GM21423 (cell line): ENCODE data around the gene PSD2.
A peak's percentile ranks its signal among the peaks of the same experiment; 100 is the strongest.

Experiments
- ATAC-seq: cut with Tn5 transposase; IDR thresholded peaks from one replicate; pipeline ENCODE4 v1.9.1; 2021; ENCODE audit warnings: mild to moderate bottlenecking, moderate library complexity; ENCODE audit not compliant: unreplicated experiment

PSD2 gene

GRCh38 chr5:139854029-139854605 is 58.5 kb downstream of the PSD2 start:
- ATAC-seq = no peak

DNA sequence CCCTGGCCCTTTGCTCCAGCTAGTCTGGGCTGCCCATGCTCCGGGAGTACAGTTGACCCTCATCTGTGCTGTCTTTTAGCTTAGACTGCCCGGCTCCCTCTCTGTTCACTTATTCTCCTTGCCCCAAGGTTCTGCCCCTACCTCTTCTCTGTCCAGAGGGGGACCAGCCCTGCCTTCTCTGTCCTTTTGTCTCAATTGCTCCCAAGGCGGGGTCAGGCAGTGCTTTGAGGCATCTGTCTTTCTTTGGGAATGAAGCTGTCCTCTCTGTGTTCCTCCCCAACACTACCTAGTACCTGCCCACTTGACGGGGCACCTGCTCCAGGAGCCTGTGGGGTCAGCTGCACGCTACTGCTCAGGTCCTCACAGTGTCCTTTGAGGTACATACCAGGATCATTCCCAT is 59.3 kb downstream of the PSD2 start:
- no peak for ATAC-seq

DNA sequence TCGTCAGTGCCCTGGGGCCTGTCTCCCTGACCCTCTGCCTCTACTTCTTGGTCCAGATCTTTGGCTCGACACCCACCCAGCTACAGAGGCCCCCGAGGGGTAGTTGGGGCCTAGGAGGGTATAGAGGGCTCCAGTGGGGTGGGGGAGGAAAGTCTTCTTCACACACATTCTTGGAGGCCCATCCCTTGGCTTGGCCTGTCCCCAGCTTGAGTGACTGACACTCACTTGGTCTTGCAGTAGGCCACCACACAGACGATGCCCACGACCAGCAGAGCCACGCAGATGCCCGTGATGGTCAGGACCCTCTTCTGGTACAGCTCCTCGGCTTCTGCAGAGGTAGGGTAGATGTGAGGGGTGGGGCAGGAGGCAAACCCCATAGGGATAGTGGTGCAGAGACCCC is 59.8 kb downstream of the PSD2 start:
- ATAC-seq = no peak

DNA sequence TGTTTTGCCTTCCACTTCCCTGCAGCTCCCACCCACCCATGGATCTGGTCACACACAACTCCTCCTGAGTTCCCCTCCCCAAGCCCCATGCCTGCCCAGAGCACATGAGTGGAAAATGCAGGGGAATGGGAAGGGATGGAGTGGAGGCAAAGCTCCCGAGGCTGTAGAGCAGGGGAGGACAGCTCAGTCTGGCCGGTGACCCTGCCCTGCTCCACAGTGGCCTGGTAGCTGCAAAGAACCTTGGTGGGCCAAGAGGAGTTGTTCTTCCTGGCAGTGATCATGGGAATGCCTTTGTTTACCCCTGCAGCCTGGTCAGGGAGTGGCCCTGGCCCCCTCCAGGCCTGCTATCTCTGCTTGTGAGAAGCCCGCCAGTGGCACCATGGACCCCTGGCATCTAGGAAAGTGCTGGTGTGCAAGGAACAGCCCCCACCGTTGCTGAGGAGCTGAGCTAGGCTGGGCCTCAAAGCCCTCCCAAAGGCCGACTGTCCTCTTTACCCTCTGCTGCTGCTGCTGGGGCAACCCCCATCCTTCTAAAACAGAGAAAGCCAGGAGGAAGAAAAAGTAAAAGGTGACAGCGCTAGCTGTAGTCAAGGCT is 60.4 kb downstream of the PSD2 start:
- no peak for ATAC-seq

GRCh38 chr5:139856714-139857113 is 61.1 kb downstream of the PSD2 start:
- no peak for ATAC-seq

- no peak for ATAC-seq
Observed at GRCh38 chr5:139859013-139859412, 63.4 kb downstream of the PSD2 start.

DNA sequence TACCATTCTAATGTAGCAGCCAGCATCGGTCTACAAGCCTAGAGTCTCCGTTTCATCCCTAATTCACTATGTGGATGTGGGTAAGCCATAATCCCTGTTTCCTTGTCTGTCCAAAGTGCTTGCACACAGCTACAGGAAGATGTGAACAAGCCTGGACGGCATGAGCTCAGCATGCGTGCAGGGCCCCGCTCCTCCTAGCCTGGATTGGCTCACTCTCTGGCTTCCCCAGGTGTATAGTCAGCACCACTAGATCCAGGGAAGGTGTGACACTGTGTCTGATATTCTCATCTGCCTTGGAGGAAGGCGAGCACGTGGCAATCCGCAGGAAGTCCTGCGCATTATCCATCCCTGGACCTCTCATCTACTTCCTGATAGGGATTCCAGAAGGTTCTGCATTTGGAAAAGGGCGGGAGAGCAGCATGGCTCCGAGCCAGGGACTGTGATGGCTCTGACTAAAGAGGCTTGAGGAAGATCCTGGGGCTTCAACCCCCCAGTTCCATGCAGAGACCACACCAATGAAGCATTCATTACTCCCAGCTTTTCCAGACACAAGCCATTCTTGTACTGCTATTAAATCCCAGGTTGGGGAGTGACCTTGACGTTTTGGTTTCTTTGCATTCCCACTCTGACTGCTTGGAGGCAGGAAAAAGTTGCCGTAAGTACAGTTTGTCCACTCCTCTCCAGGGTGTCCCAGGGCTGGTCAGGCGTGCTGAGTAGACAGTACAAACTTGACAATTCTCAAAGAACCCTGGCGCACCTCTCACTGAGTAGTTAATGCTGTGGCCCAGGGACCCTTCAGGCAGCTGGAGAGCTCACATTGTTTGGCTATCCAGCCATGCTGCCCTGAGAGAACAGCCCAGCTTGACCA is 65.6 kb downstream of the PSD2 start:
- ATAC-seq = no peak

- no peak for ATAC-seq
Observed at GRCh38 chr5:139861889-139862207, 66.2 kb downstream of the PSD2 start.

- peak; percentile 46 for ATAC-seq
Observed at GRCh38 chr5:139862313-139862712, 66.7 kb downstream of the PSD2 start.

DNA sequence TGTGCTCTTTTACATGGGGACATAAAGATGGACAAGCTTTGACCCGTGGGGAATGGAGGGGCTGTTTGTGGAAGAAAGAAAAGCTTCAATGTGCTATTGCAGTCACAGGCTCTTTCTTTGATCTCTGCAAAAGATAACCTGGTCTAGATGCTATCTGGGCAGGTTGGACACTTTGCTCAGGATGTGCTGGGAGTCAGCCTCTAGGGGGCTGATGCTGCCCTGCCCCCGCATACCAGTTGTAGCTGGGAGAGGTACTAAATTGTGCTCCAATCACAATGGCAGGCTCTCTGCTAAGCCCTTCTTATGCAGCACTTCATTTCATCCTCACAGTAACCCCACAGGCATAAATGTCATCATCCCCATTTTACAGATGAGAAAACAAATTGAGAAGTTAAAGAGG is 67.2 kb downstream of the PSD2 start:
- ATAC-seq = no peak

DNA sequence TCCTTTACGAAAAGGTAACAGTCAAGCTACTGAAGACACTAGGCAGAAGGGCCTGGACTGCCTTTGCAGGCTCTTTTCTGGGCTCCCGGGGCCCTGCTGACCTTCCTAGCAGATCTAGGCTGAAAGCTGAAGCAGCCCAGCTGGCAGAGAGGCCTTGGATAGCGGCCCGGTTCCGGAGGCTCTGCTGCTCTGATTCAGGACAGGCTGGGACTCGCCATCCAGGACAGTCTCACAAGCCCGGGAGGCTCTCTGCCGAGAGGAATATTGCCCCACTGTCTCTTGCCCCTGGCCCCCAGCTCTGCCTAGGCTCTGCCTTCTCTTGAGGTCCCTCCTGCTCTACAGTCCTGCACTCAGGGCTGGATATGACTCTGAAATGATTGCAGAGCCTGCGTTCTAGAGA is 67.8 kb downstream of the PSD2 start:
- no peak for ATAC-seq

DNA sequence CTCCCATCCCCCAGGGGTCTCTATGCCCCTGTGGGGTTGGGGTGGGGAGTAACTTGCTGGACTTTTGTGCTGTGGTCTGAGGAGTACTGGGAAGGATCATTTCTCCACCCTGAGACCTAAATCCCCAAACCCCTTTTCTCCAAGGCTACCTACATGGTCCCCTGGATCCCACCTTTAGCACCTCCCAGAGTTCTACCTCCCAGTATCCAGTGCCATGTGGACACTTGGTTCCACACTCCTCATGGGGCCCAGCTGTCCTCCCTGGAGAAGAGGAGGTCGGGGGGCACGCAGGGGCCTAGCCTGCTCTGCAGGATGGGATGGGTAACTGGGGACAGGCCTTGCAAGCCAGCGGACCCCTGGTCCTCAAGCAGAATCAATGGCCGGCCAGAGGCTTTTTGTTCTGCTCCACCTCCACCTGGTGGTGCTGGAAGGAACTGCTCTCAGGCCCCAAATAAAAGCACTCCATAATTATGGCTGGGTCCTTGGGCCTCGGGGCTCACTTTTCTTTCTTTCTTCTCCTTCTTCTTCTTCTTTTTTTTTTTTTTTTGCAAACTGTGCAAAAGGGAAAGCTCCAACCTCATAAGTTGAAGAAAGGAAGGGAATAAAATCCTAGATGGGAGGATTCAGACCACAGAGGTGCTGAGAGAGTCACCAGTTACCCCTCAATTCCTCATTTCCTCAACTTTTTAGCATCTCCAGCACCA is 68.4 kb downstream of the PSD2 start:
- no peak for ATAC-seq

DNA sequence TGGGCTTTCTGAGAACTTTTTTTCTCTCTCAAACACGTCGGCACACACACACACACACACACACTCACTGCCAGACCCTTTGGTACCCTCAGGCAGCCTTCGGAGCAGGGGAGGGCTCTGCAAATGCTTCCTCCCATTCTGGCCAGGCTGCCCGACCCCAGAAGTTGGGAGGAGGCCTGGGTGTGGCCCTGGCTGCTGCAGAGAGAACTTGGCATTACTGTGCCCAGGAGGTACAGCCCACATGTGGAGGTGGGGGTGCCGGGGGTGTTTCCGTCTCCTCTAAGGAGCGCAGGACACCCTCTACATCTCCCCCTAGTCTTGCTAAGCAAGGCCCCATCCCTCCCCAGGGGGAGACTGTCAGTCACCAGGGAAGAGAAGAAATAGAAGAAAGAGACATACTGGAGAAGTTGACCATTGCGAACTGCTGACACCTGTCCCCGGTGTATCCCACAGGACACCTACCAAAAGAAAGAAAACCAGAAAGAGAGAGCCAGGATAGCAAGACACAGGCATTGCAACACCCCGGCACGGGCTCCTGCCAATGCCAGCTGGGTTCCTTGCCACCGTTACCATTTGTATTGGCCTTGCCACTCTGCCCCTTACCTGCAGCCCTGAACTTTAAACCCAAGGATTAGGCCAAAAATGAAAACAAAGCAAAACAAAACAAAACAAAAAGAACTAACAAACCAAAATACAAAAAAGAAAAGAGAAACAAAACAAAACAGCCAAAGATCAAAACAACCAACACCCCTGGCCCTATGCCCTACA is 69.3 kb downstream of the PSD2 start:
- no peak for ATAC-seq

DNA sequence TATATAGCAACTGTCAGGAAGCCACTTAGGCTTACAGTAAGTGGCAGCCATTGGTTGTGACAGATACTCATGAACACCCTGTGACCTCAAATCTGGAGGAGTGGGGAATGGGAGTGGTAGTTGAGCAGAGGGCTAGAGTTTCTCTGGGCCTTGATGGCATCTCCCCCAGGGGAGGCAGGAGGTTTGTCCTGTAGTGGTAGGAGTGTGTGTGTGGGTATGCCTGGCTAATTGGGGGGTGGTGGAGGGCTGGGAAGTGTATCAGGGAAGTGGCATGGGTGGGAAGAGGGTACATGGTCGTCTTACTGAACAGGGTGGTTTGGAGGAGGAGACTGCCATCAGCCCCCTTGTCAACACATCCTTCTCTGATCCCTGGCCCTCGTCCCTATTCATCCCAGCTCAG is 71.5 kb downstream of the PSD2 start:
- ATAC-seq = no peak

- no peak for ATAC-seq
Observed at GRCh38 chr5:139867581-139867980, 72.0 kb downstream of the PSD2 start.

- no peak for ATAC-seq
Observed at GRCh38 chr5:139869042-139869790, 73.6 kb downstream of the PSD2 start.

- ATAC-seq = no peak
Observed at GRCh38 chr5:139870677-139871076, 75.1 kb downstream of the PSD2 start.

- no peak for ATAC-seq
Observed at GRCh38 chr5:139871614-139872013, 76.0 kb downstream of the PSD2 start.

DNA sequence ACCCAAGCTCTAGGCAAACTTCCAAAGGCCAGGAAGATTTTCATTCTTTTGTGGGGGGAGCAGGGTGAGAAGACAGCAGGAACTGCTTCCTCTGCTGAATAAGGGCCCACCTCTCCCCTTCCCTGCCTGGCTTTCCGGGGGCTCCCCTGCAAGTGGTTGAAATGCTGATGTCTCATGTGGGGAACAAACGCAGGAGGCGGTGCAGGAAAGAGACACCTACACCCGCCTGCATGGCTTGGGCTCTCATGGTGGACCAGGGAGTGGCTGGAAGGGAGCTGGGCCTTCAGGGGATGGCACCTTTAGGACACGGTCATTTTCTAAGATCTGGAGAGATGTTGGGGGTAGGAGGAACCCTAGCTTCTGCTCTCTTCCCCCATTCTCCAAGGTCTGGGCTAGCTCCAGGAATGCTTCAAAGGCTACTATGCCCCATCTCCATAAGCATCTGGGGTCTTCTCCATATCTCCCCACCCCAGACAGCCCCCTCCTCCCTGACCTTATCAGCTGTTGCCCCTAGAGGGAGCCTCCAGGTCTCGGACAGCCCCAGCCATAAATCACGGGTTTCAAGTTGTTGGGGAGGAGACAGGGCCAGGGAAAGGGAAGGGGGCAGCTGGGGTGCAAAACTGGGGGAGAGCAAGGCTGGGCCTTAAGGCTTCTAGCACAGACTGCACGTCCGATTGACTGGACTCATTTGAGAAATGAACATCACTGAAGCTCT is 76.6 kb downstream of the PSD2 start:
- ATAC-seq = no peak
